Stimulated activated CD4-positive, alpha-beta T cell treated with anti-CD3 and anti-CD28 coated beads, Interleukin-15, amount 100 ng/mL, for 48 hours (primary cell): ENCODE measurements around the gene MED12L.

Experiments
- DNase-seq, 2 donors: peaks; one replicate each; pipeline ENCODE4 v3.0.0-alpha.2; 2020; ENCODE audit warnings: low read depth in 2 of 2

The MED12L gene

GRCh38 chr3:151171145-151171757, 85.8 kb downstream of the MED12L start:
- DNase-seq = peak in 1 of 2 donors; percentile 22

DNA sequence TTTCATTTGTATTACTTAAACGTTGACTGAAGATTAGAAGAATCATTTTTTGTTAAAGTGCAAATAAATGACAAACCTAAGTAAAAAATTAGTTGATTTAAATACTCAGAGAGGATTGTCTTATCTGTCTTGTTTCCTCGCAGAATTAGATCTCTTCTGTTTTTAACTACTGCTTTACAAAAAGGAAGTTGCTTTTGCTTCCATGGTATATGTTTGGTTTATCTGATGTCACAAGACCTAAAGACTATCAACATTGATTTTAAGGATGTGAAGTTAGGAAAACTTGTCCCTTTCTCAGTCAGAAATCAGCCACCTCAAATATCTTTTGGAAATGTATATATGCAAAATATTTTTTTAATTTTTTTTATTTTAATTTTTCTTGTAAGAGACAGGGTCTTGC, 88.9 kb downstream of the MED12L start:
- DNase-seq = no peak

- no peak for DNase-seq
These were observed 90.5 kb downstream of the MED12L start for GRCh38 chr3:151175952-151176351.

DNA sequence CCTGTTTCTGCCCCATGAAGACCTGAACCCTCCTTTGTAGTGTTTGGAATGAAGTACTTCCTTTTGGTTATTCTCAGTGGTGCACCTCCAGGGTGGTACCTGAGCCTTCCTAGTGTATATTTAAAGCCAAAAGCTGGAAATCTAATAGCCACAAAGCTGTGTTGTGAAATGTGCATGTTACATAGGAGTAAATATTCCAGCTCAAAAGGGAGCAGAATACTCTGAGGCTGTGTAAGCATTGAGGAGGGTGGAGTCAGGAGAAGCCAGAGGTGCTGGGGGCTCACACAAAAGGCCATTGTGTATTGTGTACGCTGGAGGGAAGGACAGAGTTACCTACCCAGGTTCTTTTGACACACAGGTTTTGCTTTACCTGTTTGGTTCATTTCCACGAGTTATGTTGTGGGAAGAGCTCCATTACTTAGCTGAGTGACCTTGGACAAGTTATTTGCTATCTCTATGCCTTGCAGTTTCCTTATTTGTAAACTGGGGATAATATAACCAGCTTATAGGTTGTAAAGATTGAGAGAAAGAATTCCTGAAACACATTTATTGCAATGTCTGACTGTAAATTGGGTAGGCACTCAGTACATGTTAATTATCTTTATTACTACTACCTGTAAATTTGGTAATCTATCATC, 92.9 kb downstream of the MED12L start:
- no peak for DNase-seq

DNA sequence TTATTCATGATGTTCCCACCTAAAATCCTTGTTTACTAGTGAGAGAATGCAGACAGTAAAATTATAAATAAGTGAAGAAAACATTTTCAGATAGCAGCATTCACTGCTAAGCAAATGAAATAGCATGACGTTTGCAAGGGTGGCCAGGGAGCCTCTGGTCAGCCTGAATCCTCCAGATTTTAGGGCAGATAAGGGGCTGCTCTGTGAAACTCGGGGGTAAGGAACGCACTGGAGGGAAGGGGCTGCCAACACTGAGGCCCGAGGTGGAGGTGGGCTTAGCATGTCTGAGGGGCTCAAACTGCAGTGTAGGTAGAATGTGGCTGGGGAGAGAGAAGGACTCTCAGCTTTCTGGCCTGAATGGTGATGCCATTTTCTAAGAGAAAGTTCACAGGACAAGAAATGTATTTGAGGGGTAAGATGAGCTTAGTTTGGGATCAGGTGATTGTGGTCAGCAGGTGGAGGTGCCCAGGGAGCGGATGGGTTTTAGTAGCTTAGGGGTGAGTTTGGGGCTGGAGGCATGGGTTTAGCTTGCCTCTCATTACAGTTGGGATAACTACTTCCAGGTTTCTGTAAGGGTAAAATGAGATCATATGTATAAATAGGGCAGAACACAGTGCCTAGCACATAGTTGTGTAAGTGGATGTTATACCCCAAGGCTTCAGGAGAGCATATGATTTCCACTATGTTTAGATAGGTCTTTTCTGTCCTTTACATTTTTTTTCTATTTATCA, 97.0 kb downstream of the MED12L start:
- DNase-seq = no peak

DNA sequence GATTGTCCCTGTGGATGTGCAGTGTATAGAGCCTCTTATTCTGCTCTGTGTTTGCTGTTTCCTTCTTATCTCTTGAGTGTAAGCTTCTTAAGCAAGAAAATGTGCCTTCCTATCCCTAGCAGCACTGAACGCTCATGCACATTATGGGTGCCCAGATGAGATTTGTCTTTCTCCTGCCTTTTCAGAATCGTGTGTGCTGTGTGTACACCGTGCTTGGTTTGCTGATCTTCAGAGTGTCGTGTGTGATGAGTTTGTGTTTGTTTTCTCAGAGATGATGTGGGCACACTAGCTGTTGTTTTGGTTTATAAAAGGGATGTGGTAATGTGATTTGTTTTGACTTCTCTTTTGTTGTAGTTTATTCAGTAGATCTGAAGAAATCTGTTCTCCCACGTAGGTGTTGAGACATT, 97.8 kb downstream of the MED12L start:
- no peak for DNase-seq

GRCh38 chr3:151191095-151191494, 105.6 kb downstream of the MED12L start:
- DNase-seq = no peak

DNA sequence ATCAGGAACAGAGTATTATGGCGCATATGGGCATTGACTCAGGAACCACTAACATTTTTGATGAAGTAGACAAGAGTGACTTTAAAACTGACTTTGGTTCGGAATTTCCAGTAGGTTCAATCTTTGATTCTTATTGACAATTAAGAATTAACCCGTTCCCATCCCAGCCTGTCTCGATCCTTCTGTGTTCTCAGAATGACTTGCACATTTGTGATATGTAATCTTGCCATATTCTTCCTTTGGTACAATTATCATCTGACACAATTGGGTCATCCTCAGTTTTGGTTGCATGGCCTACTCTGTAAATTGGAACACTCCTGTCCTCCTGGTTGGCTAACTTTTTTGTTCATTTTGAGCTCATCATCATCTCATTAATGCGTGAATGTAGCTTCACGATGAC, 107.1 kb downstream of the MED12L start:
- DNase-seq = no peak

DNA sequence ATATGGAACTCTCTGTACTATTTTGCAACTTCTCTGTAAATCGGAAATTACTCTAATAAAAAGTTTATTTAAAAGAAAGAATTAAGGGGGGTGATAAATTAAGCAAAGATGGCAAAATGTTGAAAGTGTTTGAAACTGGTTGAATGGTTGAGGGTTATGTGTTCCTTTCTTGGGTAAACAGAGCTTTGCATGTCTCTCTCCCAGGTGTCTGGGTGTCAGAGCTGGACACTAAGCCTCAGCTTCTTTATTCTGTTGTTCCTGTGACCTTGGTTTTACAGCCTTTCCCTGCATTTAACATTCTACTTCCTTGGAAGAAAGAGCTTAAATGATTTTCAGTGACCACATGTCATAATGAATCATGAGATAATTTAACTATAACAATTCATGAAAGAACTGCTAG, 110.4 kb downstream of the MED12L start:
- DNase-seq = no peak

DNA sequence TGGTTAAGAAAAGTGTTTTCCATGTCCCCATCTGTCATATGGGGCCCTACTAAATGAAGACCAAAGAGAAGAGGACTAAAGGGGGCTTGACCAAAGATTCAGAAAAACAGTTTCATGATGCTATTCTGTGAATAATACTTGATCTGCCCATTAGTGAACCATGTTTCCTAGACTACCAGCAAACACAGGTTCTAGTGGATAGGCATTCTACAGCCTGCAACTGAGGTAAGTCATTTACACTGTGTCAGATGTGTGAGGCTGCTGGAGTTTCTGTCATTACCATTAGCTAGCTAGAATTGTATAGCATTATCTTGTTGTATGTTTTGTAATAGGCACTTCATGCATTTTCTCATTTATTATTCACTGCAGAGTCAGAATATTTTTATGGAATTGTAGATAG, 111.0 kb downstream of the MED12L start:
- DNase-seq = no peak

- DNase-seq = no peak
These were observed 111.8 kb downstream of the MED12L start for GRCh38 chr3:151197228-151197627.

- no peak for DNase-seq
These were observed 112.7 kb downstream of the MED12L start for GRCh38 chr3:151197981-151198767.

DNA sequence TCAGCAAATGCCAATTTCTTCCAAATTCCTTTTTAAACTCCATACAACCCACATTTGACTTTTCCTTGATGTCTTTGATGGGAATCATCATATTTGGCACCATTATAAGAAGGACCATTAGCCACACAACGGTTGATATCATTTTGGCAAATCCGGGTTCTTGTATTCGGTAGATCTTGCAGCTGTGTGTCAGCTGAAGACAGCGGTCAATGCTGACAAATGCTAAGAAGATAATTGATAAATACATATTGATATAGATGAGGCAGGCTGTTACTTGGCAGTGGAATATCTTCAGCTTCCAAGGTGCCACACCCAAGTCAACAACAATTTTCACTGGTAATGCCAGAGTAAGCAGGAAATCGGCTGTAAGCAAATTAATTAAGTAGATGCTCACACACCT, 113.4 kb downstream of the MED12L start:
- DNase-seq = no peak

- DNase-seq = no peak
These were observed 114.3 kb downstream of the MED12L start for GRCh38 chr3:151199554-151200438.

DNA sequence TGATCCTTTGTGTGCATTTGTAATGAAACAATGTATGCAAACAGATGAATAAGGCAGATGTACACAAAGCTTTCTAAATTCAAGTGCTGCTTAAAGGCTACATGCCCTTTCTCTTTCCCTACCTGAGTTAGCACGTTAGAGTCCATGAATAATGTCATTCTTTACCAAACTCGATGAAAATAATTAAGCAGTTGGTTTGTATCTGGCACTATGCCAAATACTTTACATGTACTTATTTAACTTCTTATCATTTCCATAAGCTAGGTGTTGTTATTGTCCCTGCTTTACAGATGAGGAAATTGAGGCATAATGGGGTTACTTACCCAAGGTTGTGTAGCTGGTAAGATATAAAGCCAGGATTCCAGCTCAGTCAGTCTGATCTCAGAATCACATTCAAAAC, 115.1 kb downstream of the MED12L start:
- no peak for DNase-seq

GRCh38 chr3:151201051-151201730, 115.7 kb downstream of the MED12L start:
- DNase-seq = no peak

DNA sequence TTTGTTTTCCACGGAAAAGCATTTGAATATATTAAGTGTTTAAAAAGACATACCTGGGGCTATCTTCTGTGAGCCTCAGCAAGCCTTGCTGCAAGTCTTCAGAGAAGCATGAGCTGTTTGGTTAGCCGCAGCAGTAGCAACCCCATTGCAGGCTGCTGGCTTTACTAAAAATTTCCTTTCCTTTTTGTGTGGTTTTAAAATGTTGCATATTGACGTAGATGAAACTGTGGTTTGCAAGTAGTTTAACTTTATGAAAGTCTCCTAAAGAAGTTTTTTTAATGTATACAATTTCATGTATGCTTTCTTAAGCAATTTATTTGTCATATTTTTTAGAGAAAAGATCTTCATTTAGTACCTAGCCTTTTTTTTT, 117.6 kb downstream of the MED12L start, which contains the start of gene GPR171:
Gene GPR171, minus strand, starts transcription at position 166 of the 370 bp plus-strand sequence. CDS start 3,830 bp downstream, outside the sequence.
- peak; percentile 54 to 56 for DNase-seq

DNA sequence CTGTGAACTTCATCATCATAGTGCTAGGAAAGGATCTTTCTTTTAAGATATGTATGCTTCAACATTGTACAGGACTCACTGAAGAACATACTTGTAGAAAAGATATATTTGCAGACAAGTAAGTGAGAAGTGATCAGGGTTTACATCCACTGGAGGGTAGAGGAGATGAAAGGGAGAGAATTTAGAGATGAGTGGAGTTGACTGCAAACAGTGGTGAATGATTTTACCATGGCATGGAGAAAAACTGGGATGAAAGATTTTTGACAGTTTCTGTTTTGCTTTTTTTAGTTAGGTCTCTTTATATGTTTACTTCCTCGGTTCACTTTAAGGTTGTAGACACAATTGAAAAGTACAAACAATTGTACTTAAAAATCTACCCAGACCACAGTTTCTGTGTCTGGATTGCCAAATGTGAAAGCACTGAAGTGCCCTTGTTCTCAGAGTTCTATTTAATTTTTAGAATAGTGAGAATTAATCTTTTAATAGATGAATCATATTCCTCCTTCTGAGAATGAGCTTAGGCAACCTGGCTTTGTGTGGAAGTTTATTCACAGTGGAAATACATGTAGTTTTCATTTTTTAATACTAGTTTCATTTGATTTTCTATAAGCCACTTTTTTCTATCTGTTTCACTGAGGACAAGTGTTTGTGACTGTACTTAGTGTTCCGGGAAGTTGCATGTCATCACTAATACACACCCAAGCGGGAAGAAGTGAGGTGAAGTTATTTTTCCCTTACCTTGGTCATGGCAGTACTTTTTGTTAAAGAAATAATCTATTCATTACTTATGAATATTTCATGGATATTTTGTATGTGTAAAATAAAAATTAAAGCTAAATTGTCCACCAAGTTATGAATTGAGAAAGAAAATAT, 119.3 kb downstream of the MED12L start:
- DNase-seq = no peak

DNA sequence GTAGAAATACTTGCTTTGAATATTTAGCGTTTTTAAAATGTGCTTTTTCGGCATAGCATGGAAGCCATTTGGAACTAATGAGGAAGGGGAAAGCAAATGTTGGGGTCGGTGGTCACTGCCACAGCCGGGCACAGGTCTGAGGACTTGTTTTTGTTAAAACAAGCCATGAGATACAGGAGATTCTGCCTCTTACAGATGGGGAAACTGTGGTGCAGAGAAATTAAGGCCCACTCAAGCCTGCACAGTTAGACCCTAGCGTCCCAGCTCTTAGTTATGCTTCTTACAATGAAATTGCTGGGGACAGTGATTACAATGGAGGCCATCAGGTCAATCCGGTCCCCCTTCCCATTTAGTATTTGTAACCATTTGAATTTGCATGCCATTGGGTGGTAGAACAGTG, 120.0 kb downstream of the MED12L start:
- no peak for DNase-seq

DNA sequence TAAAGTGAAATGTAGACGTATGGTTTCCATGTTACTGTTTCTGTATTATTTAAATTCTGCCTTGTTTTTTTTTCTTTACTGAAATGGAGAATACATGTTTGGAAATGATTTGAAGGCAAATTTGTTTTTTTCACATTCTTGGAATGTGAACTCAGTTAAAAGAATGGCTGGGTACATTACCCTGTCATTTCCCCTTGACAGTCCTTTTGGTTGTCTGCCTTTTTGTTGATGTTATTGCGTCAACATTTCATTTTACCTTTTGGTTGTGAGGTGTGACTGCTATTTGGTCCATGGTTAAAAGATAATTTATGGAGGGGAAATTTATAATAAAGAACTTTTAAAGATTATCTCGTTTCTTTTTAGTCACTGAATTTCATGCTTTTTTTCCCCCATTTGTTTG, 120.7 kb downstream of the MED12L start:
- DNase-seq = no peak
